ENCODE data around the gene P2RX6. TPM values are rescaled to one million over a fixed set of nuclear protein-coding genes. Genes with fewer than 3 reads are reported as not detected.
"Not testable (repeated sequence)": the region's sequence is repeated elsewhere in the genome, so short reads cannot be mapped to it uniquely, and the experiment has no call there.

P2RX6 gene
- polyA plus RNA-seq, 1 experiment = 2.0 TPM

DNA sequence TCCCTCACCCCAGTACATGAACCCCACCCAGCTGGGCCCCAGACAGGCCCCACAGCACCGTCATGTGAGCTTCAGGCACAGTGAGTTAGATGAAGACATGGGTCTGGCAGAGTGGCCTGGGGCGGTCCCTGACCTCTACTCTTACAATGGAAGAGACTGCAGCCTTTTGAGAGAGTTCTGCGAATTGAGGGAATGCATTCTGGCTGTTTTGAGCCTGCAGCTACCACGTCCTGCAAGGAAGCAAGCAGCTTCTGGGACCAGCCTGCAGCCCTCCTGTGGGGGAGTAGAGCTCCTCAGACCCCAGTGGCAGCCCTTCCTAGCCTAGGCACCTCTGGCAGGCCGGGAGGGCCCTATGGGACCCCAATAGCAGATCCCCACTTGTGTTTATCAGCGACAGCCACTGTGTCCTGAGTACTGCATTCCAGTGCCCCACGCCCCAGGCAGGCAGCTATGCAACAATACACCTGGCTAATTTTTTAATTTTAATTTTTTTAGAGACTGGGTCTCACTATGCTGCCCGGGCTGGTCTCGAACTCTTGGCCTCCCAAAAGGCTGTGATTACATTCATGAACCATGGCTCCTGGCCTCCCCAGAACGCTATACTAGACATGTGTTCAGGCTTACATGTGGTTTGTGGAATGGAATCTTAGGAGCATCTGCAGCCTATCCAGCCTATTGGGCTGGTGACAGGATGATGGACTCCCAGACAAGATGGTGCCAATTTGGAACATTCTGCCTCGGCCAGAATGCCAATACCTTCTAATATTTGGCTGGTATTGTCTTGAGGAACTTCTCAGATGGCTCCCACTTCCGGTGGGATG, 18.1 kb downstream of the P2RX6 start:
- POLR2A ChIA-PET = no interaction called here
- DNase-seq (ENCODE audit: low read depth) = no peak
- Histone ChIP-seq H3K36me3 (ENCODE audit: control insufficient read depth, insufficient read depth, low read length) (no peaks in the 10 kb centered on the region), H3K4me3 (ENCODE audit: low read depth, low read length) (no peak overlapping the region), H3K27me3 (ENCODE audit: control insufficient read depth, insufficient read depth, low read length) (peaks cover 4% of the 10 kb centered on the region; the same call in 1 of the 2 replicates)
- TF ChIP-seq, protein P1, sequence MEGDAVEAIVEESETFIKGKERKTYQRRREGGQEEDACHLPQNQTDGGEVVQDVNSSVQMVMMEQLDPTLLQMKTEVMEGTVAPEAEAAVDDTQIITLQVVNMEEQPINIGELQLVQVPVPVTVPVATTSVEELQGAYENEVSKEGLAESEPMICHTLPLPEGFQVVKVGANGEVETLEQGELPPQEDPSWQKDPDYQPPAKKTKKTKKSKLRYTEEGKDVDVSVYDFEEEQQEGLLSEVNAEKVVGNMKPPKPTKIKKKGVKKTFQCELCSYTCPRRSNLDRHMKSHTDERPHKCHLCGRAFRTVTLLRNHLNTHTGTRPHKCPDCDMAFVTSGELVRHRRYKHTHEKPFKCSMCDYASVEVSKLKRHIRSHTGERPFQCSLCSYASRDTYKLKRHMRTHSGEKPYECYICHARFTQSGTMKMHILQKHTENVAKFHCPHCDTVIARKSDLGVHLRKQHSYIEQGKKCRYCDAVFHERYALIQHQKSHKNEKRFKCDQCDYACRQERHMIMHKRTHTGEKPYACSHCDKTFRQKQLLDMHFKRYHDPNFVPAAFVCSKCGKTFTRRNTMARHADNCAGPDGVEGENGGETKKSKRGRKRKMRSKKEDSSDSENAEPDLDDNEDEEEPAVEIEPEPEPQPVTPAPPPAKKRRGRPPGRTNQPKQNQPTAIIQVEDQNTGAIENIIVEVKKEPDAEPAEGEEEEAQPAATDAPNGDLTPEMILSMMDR (IDR thresholded peaks at IDR 0.05; ENCODE audit: insufficient read depth, low read depth, low read length) = no peak
- CTCF ChIA-PET = interaction anchor here (1.0 to 2.3 kb wide), 2 partner anchors 11 to 12 kb away, joined by 3 to 14 read pairs; no protein-coding TSS in a partner anchor

- CTCF ChIA-PET = interaction anchor here (2.3 kb wide), 1 partner anchor 13 kb away, joined by 14 read pairs; no protein-coding TSS in a partner anchor
- POLR2A ChIA-PET = no interaction called here
- Histone ChIP-seq H3K36me3 (ENCODE audit: control insufficient read depth, insufficient read depth, low read length) (no peaks in the 10 kb centered on the region), H3K4me3 (ENCODE audit: low read depth, low read length) (no peak overlapping the region), H3K27me3 (ENCODE audit: control insufficient read depth, insufficient read depth, low read length) (peaks cover 4% of the 10 kb centered on the region; the same call in 1 of the 2 replicates)
- no peak for DNase-seq (ENCODE audit: low read depth)
- TF ChIP-seq, protein P1 (IDR thresholded peaks at IDR 0.05; ENCODE audit: insufficient read depth, low read depth, low read length) = no peak
Measured at GRCh38 chr22:21033895-21034294, 18.9 kb downstream of the P2RX6 start.

GRCh38 chr22:21034989-21035388, 20.0 kb downstream of the P2RX6 start:
- peaks cover 4% of the 10 kb centered on the region; the same call in 1 of the 2 replicates for H3K27me3 ChIP-seq (ENCODE audit: control insufficient read depth, insufficient read depth, low read length)
- no peaks in the 10 kb centered on the region for H3K36me3 ChIP-seq (ENCODE audit: control insufficient read depth, insufficient read depth, low read length)
- ChIA-PET CTCF (no interaction called here), POLR2A (interaction anchor here (0.7 kb wide), 1 partner anchor 52 kb away, joined by 3 read pairs; no protein-coding TSS in a partner anchor)
- DNase-seq (ENCODE audit: low read depth) = no peak
- TF ChIP-seq, protein P1 (IDR thresholded peaks at IDR 0.05; ENCODE audit: insufficient read depth, low read depth, low read length) = no peak
- no peak overlapping the region for H3K4me3 ChIP-seq (ENCODE audit: low read depth, low read length)

DNA sequence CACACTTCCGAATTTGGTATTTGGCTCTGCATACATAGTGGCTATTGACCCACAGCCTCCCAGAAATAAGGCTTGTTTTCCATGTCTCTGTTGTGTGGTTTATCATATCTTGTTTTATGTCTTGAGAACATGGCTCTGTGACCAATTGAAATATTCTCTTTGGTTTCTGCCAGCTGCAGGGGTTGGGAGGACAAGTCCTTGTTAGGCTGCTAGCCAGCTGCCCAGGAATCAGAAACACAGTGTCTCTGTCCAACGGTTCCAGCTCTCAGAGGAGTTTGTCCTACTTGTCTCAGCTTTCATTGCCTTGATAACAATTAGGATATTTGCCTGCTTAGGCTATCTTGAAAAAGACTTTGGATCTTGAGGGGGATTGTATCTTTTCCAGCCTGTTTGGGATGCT, 23.4 kb downstream of the P2RX6 start:
- TF ChIP-seq, protein P1 (IDR thresholded peaks at IDR 0.05; ENCODE audit: insufficient read depth, low read depth, low read length) = no peak
- Histone ChIP-seq H3K4me3 (ENCODE audit: low read depth, low read length) (no peak overlapping the region), H3K27me3 (ENCODE audit: control insufficient read depth, insufficient read depth, low read length) (no peaks in the 10 kb centered on the region), H3K36me3 (ENCODE audit: control insufficient read depth, insufficient read depth, low read length) (no peaks in the 10 kb centered on the region)
- ChIA-PET CTCF (interaction anchor here (0.9 to 1.4 kb wide), 3 partner anchors 32 to 64 kb away, joined by 3 to 5 read pairs (median 3); no protein-coding TSS in a partner anchor), POLR2A (no interaction called here)
- no peak for DNase-seq (ENCODE audit: low read depth)

DNA sequence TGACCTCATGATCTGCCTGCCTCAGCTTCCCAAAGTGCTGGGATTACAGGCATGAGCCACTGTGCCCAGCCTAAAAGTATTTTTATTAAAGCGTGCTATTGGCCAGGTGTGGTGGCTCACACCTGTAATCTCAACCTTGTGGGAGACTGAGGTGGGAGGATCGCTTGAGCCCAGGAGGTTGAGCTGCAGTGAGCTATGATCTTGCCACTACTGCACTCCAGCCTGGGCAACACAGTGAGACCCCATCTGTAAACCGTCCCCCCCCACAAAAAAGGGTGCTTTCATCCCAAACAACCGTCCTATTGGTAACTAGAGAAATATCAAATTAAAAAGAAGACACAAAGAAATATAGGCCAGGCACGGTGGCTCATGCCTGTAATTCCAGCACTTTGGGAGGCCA, 24.2 kb downstream of the P2RX6 start:
- DNase-seq (ENCODE audit: low read depth); H3K27me3 ChIP-seq (ENCODE audit: control insufficient read depth, insufficient read depth, low read length); H3K36me3 ChIP-seq (ENCODE audit: control insufficient read depth, insufficient read depth, low read length); H3K4me3 ChIP-seq (ENCODE audit: low read depth, low read length); POLR2A ChIA-PET; CTCF ChIA-PET: not testable (repeated sequence)
